Stimulated activated CD4-positive, alpha-beta T cell treated with anti-CD3 and anti-CD28 coated beads, Interleukin-4, amount 100 ng/mL, for 1 hour (primary cell): ENCODE results near the gene MAPK6.
"Not testable (repeated sequence)": the region's sequence is repeated elsewhere in the genome, so short reads cannot be mapped to it uniquely, and the experiment has no call there.

Source experiments
- DNase-seq: peaks from one replicate; pipeline ENCODE4 v3.0.0-alpha.2; 2020

The MAPK6 gene

GRCh38 chr15:52082197-52083036, 63.4 kb downstream of the MAPK6 start:
- no peak for DNase-seq

GRCh38 chr15:52083037-52083359, 64.0 kb downstream of the MAPK6 start:
- DNase-seq = not testable (repeated sequence)

GRCh38 chr15:52083603-52084002, 64.6 kb downstream of the MAPK6 start:
- no peak for DNase-seq

GRCh38 chr15:52085299-52085698, 66.3 kb downstream of the MAPK6 start:
- DNase-seq = no peak

- DNase-seq = no peak
These were observed 67.2 kb downstream of the MAPK6 start for GRCh38 chr15:52086011-52086786.

DNA sequence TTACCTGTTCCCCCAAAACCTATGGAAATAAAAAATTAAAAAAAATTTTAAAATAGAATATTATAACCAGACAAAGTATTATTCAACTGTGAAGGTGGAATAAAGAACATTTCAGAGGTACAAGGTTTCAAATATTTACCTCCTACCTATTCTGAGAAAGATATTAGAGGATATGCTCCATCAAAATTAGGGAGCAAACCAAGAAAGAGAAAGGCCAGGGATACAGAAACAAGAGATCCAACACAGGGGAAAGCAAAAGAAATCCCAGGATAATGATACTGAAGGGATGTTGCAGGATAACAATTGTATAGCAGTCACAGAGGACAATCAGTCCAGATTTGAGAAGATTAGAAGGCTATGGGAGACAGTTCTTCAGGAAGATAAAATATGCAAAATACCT, 71.2 kb downstream of the MAPK6 start:
- DNase-seq = no peak

DNA sequence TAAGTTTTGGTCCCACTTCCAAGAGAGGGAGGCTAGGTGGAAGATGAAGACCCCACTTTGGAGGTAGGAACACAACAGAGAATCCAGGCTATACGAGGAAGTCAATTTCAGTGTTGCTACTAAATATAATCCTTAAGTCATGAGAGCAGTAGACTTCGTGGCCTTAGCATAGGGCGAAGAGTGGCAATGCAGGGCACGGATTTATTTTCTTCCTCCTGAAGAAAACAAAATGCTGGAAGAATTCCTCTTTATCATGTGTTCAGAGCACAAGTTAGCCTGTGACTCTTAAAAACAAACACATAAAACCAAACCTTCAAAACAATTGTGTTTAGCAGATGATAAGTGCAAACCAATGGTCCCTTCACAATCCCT, 74.1 kb downstream of the MAPK6 start:
- no peak for DNase-seq

GRCh38 chr15:52093539-52094510, 74.8 kb downstream of the MAPK6 start:
- DNase-seq = no peak

DNA sequence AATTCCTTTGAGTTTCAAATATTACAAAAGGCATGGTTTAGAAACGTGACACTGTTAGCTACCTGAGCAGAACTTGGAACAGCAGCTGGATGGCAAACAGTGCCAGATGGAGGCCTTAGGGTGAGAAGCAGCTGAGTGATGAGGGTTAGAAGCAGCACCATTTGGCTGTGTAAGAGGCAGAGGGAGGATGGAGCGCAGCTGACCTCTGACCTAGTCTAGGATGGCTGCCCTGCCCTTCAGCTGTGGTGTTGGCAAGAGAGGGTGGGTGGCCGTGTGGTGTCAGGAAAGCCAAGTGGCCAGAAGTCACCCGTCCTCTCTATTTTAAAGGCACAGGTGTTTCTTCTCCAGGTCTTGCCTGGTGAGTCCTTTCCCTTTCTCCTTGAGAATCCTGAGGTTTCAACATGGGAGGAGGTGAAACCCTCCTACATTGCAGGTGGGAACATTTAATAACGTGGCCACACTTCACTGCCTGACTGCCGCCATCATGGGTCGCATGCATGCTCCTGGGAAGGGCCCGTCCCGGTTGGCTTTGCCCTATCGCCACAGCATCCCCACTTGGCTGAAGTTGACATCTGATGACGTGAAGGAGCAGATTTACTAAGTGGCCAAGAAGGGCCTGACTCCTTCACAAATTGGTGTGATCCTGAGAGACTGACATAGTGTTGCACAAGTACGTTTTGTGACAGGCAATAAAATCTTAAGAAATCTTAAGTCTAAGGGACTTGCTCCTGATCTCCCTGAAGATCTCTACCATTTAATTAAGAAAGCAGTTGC, 76.0 kb downstream of the MAPK6 start:
- DNase-seq = no peak

DNA sequence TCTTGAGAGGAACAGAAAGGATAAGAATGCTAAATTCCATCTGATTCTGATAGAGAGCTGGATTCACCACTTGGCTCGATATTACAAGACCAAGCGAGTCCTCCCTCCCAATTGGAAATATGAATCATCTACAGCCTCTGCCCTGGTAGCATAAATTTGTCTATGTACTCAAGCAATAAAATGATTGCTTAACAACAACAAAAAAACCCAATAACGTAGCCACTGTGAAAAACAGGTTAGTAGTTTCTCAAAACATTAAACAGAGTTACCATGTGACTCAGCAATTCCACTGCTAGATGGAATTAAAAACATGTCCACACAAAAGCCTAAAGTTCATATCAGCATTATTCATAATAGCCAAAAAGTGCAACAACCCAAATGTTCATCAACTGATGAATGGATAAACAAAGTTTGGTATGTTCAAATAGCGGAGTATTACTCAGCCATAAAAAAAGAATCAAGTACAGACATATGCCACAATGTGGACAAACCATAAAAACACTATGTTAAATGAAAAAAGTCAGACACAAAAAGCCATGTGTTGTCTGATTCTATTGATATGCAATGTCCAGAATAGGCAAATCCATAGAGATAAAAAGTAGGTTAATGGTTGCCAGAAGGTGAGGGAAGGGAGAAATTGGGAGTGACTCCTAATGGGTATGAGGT, 76.7 kb downstream of the MAPK6 start:
- no peak for DNase-seq

GRCh38 chr15:52096536-52096935, 77.5 kb downstream of the MAPK6 start:
- not testable (repeated sequence) for DNase-seq

DNA sequence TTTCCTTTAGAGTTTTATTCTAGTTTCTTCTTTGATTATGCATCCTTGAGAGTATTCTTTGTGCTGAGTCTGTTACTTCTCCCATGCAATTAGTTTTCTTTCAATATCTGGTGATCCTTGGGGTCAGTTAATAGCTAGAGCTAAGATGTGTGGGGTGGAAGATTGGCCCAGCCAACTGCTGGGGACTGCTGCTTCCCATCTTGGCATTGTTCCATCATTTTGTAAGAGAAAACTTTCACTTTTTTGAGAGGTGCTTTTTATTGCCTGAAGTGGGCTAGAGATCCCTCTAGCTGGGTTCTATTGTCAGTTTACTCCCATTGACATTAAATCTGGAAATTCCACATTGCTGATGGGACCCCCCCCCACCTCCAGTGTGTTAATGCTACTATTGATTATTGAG, 78.2 kb downstream of the MAPK6 start:
- no peak for DNase-seq

DNA sequence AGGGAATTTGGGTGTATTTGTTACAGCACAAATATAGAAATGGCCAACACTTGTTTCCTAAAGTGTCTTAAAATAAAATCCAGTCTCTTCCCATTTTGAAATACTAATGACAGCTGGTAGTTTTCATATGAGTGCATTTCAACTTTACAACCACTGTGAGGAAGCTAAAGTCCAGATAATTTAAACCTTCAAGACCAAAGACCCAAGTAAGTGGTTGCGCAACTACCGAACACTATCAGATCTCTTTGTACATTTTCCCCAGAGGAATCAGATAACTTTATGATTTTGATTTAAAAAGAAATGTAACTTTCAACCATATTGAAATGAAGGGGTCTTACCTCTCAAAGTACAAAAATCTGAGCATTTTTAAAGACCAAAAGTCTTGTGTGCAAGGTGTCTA, 79.3 kb downstream of the MAPK6 start:
- no peak for DNase-seq

DNA sequence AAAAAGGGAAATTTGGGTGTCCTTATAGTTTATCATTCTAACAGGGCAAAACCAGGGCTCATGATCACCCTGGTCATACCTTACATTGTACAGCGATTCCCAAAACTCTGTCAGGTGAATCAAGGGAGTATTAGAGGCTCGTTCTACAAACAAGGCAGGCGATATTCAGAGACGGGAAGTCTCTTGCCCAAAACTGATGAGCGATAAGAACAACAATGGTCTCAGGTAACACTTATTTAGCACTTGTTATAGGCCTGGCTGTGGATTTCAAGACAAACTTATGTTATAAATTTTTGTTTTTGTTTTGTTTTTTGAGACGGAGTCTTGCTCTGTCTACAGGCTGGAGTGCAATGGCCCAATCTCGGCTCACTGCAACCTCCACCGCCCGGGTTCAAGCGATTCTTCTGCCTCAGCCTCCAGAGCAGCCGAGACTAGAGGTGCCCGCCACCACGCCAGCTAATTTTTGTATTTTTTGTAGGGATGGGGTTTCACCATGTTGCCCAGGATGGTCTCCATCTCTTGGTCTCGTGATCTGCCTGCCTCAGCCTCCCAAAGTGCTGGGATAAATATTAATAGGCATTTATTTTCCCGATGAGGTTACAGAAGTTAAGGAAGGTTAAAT, 80.7 kb downstream of the MAPK6 start:
- no peak for DNase-seq

DNA sequence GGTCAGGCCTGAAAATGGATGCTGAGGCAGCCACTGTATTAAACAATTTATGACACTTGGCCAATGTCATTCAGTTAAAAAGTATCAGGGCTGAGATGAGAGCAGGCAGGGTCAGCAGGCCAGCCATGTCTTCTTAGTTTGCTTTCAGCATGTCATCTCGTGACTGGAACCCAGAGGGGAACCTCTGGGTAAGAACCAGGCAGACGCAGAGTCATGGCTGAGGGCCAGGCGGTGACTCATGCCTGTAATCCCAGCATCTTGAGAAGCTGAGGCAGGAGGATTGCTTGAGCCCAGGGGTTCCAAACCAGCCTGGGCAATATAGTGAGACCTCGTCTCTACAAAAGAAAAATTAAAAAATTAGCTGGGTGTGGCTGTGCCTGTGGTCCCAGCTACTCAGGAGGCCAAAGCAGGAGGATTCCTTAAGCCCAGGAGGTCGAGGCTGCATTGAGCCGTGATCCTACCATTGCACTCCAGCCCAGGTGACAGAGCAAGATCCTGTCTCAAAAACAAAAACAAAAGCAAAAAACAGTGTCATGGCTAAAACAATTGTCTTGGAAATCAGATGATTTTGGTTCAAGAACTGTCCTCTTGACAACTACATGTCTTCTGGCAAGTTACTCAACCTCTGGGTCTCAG, 81.9 kb downstream of the MAPK6 start:
- DNase-seq = no peak

DNA sequence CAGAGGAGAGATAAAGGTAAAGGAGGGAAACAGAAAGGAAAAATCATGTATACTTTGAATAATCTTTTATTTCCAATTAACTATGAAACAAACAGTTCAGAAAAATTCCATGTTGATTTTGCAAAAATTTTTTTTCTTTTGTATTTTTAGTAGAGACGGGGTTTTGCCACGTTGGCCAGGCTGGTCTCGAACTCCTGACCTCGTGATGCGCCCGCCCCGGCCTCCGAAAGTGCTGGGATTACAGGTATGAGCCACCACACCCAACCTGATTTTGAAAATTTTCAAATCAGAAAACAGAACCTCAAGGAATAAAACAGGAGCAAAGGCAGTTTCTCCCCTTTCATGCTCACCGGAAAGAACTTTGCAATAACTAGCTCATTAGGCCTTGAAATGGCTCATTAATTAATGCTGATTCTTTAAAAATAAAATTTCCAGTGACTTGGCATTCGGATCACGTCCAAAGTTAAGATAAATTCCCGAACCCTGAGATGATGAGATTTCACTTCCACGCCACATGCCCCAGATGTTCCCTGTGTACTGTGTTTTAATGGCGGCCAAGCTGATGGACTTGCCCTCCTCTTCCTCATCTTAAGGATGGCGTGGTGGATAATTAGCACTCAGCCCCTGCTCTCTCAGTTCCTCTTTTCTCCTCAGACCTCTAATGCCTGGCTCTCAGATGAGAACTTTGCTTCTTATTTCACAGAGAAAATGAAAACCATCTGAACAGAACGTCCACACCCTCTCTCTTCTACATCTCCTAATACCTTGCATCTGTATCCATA, 82.7 kb downstream of the MAPK6 start:
- DNase-seq = no peak

DNA sequence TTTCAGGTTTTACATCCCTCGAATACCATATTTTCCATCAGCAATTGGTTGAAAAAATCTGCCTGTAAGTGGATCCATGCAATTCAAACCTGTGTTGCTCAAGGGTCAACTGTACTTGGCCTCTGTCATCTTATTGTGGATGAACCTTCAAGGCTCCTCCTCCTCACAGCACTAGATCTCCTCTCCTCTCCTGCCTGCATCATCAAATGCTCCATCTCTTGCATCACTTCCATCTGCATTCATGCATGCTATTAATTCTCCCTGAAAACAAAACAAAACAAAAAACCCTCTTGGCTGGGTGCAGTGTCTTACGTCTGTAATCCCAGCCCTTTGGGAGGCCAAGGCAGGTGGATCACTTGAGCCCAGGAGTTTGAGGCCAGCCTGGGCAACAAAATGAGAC, 83.4 kb downstream of the MAPK6 start:
- no peak for DNase-seq

GRCh38 chr15:52103217-52104207, 84.5 kb downstream of the MAPK6 start:
- DNase-seq = no peak

- no peak for DNase-seq
These were observed 85.5 kb downstream of the MAPK6 start for GRCh38 chr15:52104532-52105004.
